SH-SY5Y (cell line): ENCODE data around the gene SFXN4.

ENCODE experiments used
- GATA2 ChIP-seq: IDR thresholded peaks from 2 replicates; pipeline ENCODE4 v1.6.1; 2011; ENCODE audit warnings: mild to moderate bottlenecking, low read depth, low read length
- GATA3 ChIP-seq: IDR thresholded peaks from 2 replicates; pipeline ENCODE4 v1.6.1; 2011; ENCODE audit warnings: low read depth, mild to moderate bottlenecking, low read length, moderate library complexity

DNA sequence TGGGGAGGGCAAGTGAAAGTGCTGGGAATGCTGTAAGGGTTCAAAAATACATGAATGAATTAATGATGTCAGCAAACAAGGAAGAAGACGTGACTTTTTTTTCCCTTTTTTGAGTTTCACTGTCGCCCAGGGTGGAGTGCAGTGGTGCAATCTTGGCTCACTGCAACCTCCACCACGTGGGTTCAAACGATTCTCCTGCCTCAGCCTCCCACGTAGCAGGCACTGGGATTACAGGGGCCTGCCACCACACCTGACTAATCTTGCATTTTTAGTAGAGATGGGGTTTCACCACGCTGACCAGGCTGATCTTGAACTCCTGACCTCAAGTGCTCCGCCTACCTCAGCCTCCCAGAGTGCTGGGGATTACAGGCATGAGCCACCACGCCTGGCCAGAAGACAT lies 31.6 kb downstream of the SFXN4 start:
- TF ChIP-seq GATA3 (no peak), GATA2 (no peak)
